Right atrium auricular region (tissue), 2 donors: ENCODE measurements around the gene F2RL1. TPM values are rescaled to one million over a fixed set of nuclear protein-coding genes. Genes with fewer than 3 reads are reported as not detected.
"Not testable (repeated sequence)": the region's sequence is repeated elsewhere in the genome, so short reads cannot be mapped to it uniquely, and the experiment has no call there.

ENCODE experiments used
- DNase-seq: peaks from one replicate; pipeline ENCODE4 v3.0.0-alpha.2; 2019; ENCODE audit warnings: low spot score
- H3K27ac ChIP-seq, 2 donors: fragments of 200-600 bp; sonication (generic); 1 replicate in 1 of 2; 2 replicates in 1 of 2; pipeline ENCODE4 v1.5.1; 2016 to 2019
- H3K27me3 ChIP-seq, 2 donors: fragments of 200-600 bp; sonication (generic); one replicate each; pipeline versions ENCODE4 v1.5.1 to v1.6.0; 2017 to 2019
- H3K36me3 ChIP-seq: fragments of 200-600 bp; sonication (generic); one replicate; pipeline ENCODE4 v1.5.1; 2016
- H3K4me1 ChIP-seq, 2 donors: fragments of 200-600 bp; sonication (generic); one replicate each; pipeline versions ENCODE4 v1.5.1 to v1.6.0; 2017 to 2019
- H3K4me3 ChIP-seq, 2 donors: fragments of 200-600 bp; sonication (generic); 1 replicate in 1 of 2; 2 replicates in 1 of 2; pipeline ENCODE4 v1.5.1; 2017 to 2019; ENCODE audit warnings: mild to moderate bottlenecking in 1 of 2, moderate library complexity in 1 of 2
- H3K9me3 ChIP-seq, 2 donors: fragments of 200-600 bp; sonication (generic); one replicate each; pipeline ENCODE4 v1.5.1; 2019
- total RNA-seq, 2 donors: library from RNA; depleted of rRNA; stranded (reverse); fragments of >200 nt; gene quantifications; one replicate each; pipeline ENCODE4 v1.1.0, GENCODE V29; 2016
- TF ChIP-seq, protein P1 (sequence below), 2 donors: fragments of 200-600 bp; sonication (generic); IDR thresholded peaks; one replicate each; pipeline ENCODE4 v1.5.1; 2019; ENCODE audit warnings: antibody characterized with exemption in 2 of 2

Gene F2RL1
- total RNA-seq, 2 donors from 2014 or later = 3.1 to 10.6 TPM

DNA sequence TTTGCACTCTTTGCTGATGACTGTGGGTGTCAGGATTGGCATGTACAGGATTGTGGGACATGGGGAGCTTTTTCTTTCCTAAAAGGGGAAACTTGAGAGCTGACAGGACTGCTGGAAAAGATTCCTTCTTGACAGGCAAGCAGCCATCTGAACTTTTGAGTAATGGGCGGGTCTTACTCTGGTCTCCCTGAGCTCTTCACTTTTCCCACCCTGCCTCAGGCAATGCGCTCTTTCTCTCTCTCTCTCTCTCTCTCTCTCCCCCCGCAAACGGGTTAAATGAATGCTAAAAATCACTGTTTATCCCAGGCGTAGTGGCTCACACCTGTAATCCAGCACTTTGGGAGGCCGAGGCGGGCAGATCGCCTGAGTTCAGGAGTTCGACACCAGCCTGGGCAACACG is 37.1 kb upstream of the F2RL1 start:
- TF ChIP-seq, protein P1, sequence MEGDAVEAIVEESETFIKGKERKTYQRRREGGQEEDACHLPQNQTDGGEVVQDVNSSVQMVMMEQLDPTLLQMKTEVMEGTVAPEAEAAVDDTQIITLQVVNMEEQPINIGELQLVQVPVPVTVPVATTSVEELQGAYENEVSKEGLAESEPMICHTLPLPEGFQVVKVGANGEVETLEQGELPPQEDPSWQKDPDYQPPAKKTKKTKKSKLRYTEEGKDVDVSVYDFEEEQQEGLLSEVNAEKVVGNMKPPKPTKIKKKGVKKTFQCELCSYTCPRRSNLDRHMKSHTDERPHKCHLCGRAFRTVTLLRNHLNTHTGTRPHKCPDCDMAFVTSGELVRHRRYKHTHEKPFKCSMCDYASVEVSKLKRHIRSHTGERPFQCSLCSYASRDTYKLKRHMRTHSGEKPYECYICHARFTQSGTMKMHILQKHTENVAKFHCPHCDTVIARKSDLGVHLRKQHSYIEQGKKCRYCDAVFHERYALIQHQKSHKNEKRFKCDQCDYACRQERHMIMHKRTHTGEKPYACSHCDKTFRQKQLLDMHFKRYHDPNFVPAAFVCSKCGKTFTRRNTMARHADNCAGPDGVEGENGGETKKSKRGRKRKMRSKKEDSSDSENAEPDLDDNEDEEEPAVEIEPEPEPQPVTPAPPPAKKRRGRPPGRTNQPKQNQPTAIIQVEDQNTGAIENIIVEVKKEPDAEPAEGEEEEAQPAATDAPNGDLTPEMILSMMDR (IDR thresholded peaks at IDR 0.05) = no peak
- Histone ChIP-seq H3K4me3 (no peak overlapping the region), H3K9me3 (no peaks in the 10 kb centered on the region), H3K4me1 (no peaks in the 10 kb centered on the region), H3K27ac (no peak overlapping the region), H3K27me3 (no peaks in the 10 kb centered on the region), H3K36me3 (no peaks in the 10 kb centered on the region)
- DNase-seq = no peak

DNA sequence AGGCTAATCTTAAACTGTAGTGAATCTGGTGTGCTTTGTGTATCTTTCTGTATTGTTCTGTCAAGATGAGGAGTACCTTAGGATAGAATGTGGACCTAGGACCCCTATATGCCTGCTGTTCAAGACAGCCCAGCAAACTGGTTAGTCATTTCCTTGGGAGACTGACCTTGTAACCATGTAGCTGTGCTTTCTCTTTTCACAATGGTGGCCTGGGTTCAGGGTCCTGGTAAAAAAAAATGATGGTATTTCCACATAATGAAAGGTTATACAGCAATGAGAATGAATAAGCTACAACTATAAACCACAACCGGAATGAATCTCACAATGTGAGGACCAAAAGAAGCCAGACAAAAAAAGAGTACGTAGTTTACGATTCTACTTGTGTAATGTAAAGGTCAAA is 36.4 kb upstream of the F2RL1 start:
- H3K9me3 ChIP-seq = no peaks in the 10 kb centered on the region
- DNase-seq = no peak
- H3K36me3 ChIP-seq = no peaks in the 10 kb centered on the region
- TF ChIP-seq, protein P1 (IDR thresholded peaks at IDR 0.05) = no peak
- H3K27me3 ChIP-seq = no peaks in the 10 kb centered on the region
- no peaks in the 10 kb centered on the region for H3K4me1 ChIP-seq
- no peak overlapping the region for H3K27ac ChIP-seq
- no peak overlapping the region for H3K4me3 ChIP-seq

DNA sequence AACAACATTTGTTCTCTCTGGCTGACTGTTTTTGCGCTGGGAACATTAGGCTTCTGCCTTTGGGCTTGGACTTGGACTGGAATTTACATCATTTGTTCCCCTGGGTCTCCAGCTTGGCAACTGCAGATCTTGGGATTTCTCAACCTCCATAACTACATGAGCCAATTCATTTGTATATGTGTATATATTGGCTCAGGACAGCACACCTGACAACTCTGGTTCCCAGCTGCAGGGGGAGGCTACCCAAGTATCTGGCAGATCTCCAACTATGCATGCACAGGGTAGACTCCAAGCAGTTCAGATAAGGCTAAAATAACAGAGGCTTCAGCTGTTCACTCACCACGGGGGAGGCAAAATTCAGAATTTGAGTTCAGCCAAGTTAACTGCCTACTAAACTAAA is 31.6 kb upstream of the F2RL1 start:
- H3K9me3 ChIP-seq = no peaks in the 10 kb centered on the region
- no peaks in the 10 kb centered on the region for H3K27me3 ChIP-seq
- peak overlapping the region; percentile 52 to 83 for H3K27ac ChIP-seq
- TF ChIP-seq, protein P1 (IDR thresholded peaks at IDR 0.05) = no peak
- no peaks in the 10 kb centered on the region for H3K36me3 ChIP-seq
- peak; percentile 91 for DNase-seq
- H3K4me1 ChIP-seq = peaks cover 0 to 29% of the 10 kb centered on the region in 2 donors
- H3K4me3 ChIP-seq = no peak overlapping the region

DNA sequence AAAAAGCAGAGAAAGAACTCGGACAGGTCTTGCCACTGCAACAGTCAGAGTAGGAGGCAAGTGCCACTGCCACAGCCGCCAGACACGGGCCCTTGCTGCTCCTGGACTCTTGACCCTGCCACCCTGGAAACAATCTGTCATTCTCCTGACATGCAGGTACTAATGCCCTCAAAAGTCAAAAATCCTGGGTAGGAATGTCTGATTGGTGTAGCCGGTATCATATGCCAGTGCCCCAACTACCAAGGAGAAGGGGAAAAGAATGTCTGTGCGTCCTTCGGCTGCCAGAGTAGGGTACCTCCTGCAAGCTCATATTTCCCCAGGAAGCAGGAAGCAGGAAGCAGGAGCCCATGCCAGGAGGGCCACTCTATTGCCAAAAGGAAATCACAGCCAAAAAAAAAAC is 30.5 kb upstream of the F2RL1 start:
- peak overlapping the region; percentile 52 to 83 for H3K27ac ChIP-seq
- no peaks in the 10 kb centered on the region for H3K27me3 ChIP-seq
- no peak overlapping the region for H3K4me3 ChIP-seq
- DNase-seq = no peak
- no peaks in the 10 kb centered on the region for H3K9me3 ChIP-seq
- TF ChIP-seq, protein P1 (IDR thresholded peaks at IDR 0.05) = no peak
- peaks cover 0 to 29% of the 10 kb centered on the region in 2 donors for H3K4me1 ChIP-seq
- H3K36me3 ChIP-seq = no peaks in the 10 kb centered on the region

DNA sequence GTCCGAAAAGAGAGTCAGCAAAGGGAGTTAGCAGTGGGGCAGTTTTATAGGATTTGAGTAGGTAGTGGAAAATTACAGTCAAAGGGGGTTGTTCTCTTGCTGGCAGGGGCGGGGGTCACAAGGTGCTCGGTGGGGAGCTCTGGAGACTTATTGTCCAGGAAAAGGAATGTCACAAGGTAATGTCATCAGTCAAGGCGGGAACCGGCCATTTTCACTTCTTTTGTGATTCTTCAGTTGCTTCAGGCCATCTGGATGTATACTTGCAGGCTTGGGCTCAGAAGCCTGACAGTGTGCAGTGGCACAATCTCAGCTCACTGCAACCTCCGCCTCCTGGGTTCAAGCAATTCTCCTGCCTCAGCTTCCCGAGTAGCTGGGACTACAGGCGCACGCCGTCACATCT is 29.6 kb upstream of the F2RL1 start:
- not testable (repeated sequence) for H3K4me3 ChIP-seq, H3K27me3 ChIP-seq, DNase-seq, H3K9me3 ChIP-seq, H3K36me3 ChIP-seq
- Histone ChIP-seq H3K4me1 (peaks cover 0 to 29% of the 10 kb centered on the region in 2 donors), H3K27ac (peak overlapping the region; percentile 61 to 83)

DNA sequence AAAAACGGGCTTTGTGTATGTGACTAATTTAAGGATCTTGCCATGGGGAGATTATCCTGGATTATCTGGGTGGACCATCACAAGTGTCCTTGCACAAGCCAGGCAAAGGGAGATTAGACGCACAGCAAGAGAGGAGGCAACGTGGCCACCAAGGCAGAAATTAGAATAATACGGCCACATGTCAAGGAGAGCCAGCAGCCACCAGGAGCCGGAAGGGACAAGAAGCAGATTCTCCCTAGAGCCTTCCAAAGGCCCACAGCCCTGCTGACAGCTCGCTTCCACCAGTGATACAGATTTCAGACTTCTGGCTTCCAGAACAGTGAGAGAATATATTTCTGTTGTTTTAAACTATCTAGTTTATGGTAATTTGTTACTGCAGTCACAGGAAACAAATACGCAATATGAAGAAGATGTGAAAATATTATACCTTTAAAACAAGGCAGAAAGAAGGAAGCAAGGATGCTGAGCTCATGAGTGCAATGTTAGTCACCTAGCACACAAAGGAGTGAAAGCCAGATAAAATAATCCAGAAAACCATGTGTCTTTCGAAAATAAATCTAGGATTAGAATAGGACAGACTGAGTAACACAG is 28.7 kb upstream of the F2RL1 start:
- Histone ChIP-seq H3K27me3 (no peaks in the 10 kb centered on the region), H3K36me3 (no peaks in the 10 kb centered on the region), H3K9me3 (no peaks in the 10 kb centered on the region), H3K4me3 (no peak overlapping the region), H3K27ac (peak overlapping the region; percentile 61 to 83), H3K4me1 (peaks cover 0 to 29% of the 10 kb centered on the region in 2 donors)
- no peak for DNase-seq
- TF ChIP-seq, protein P1 (IDR thresholded peaks at IDR 0.05) = no peak
